ENCODE data around the gene C19orf25. TPM values are rescaled to one million over a fixed set of nuclear protein-coding genes. Genes with fewer than 3 reads are reported as not detected.

Gene C19orf25
- polyA plus RNA-seq, 1 of the 3 experiments (the other 2 are of a cell fraction): 25.3 TPM

DNA sequence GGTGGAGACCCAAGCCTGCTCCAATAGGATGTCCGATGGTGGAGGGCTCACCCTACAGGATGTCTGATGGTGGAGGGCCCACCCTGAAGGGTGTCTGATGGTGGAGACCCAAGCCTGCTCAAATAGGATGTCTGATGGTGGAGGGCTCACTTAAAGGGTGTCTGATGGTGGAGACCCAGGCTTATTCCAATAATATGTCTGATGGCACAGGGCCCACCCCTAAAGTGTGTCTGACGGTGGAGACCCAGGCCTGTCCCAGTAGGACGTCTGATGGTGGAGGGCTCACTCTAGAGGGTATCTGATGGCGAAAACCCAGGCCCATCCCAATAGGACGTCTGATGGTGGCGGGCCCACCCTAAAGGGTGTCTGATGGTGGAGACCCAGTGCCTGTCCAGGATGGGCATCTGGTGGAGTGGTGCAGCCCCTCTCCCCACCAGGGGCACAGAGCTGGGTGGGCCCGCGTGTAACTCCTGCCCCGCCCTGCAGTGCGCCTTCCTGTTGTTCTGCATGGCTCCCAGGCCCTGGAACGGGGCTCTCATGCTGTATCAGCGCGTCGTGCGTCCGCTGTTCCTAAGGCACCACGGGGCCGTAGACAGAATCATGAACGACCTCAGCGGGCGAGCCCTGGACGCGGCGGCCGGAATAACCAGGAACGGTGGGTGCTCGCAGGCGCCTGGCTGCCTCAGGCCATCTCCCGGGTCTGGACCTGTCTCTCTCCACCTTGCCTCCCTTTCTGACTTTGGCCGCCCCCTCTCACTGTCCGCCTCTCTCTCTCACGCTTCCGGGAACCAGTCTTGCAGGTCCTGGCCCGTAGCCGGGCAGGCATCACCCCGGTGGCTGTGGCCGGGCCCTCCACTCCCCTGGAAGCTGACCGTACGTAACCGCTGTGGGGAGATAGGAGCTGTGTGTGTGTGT is 17.0 kb upstream of the C19orf25 start:
- Histone ChIP-seq H3K4me2 (no peak overlapping the region), H3K9me2 (no peaks in the 10 kb centered on the region), H4K20me1 (ENCODE audit: insufficient read depth) (no peaks in the 10 kb centered on the region), H3K4me1 (ENCODE audit: control insufficient read depth in 1 of 2, insufficient read depth in 2 of 2, low read depth in 1 of 2, low read length in 1 of 2) (peaks cover 0 to 11% of the 10 kb centered on the region in 2 experiments; a peak in 1 of 4 replicates), H3K4me3 (ENCODE audit: low read depth in 2 of 2, low read length in 1 of 2) (no peak overlapping the region), H3K9ac (no peak overlapping the region), H3K9me3 (no peaks in the 10 kb centered on the region), H3K36me3 (replicated peaks in 1 of 2; ENCODE audit: control insufficient read depth in 1 of 2, insufficient read depth in 2 of 2, low read length in 1 of 2) (no peaks in the 10 kb centered on the region), H3F3A (replicated peaks; ENCODE audit: insufficient read depth) (peaks cover under 1% of the 10 kb centered on the region), H3K27ac (ENCODE audit: low read depth in 2 of 2, low read length in 1 of 2) (no peak overlapping the region), H2AFZ (ENCODE audit: low read depth) (no peak overlapping the region), H3K27me3 (ENCODE audit: insufficient read depth) (no peaks in the 10 kb centered on the region), H3K79me2 (ENCODE audit: insufficient read depth) (no peaks in the 10 kb centered on the region)
- ChIA-PET POLR2A (no interaction called here), CTCF (no interaction called here)
- WGBS (ENCODE audit: low lambda C conversion rate): 92% methylated on average over 34 of the region's 40 CpGs
- TF ChIP-seq, protein P1, sequence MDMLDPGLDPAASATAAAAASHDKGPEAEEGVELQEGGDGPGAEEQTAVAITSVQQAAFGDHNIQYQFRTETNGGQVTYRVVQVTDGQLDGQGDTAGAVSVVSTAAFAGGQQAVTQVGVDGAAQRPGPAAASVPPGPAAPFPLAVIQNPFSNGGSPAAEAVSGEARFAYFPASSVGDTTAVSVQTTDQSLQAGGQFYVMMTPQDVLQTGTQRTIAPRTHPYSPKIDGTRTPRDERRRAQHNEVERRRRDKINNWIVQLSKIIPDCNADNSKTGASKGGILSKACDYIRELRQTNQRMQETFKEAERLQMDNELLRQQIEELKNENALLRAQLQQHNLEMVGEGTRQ (IDR thresholded peaks at IDR 0.05; ENCODE audit: borderline replicate concordance, low read depth, low read length): no peak
- TF ChIP-seq TEAD4 (IDR thresholded peaks at IDR 0.05; ENCODE audit: borderline replicate concordance, insufficient read depth): no peak
- no peak for TF ChIP-seq TAF1 (IDR thresholded peaks at IDR 0.05; ENCODE audit: borderline replicate concordance, low read depth, low read length)
- no peak for TF ChIP-seq MEF2A (IDR thresholded peaks at IDR 0.05; ENCODE audit: borderline replicate concordance, low read depth)
- TF ChIP-seq GABPA (IDR thresholded peaks at IDR 0.05; ENCODE audit: low read depth): no peak
- TF ChIP-seq CHD2 (IDR thresholded peaks at IDR 0.05; ENCODE audit: low read length, partially characterized antibody): no peak
- TF ChIP-seq, protein P2, sequence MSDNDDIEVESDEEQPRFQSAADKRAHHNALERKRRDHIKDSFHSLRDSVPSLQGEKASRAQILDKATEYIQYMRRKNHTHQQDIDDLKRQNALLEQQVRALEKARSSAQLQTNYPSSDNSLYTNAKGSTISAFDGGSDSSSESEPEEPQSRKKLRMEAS (IDR thresholded peaks at IDR 0.05; ENCODE audit: low read depth): no peak
- TF ChIP-seq, protein P3, sequence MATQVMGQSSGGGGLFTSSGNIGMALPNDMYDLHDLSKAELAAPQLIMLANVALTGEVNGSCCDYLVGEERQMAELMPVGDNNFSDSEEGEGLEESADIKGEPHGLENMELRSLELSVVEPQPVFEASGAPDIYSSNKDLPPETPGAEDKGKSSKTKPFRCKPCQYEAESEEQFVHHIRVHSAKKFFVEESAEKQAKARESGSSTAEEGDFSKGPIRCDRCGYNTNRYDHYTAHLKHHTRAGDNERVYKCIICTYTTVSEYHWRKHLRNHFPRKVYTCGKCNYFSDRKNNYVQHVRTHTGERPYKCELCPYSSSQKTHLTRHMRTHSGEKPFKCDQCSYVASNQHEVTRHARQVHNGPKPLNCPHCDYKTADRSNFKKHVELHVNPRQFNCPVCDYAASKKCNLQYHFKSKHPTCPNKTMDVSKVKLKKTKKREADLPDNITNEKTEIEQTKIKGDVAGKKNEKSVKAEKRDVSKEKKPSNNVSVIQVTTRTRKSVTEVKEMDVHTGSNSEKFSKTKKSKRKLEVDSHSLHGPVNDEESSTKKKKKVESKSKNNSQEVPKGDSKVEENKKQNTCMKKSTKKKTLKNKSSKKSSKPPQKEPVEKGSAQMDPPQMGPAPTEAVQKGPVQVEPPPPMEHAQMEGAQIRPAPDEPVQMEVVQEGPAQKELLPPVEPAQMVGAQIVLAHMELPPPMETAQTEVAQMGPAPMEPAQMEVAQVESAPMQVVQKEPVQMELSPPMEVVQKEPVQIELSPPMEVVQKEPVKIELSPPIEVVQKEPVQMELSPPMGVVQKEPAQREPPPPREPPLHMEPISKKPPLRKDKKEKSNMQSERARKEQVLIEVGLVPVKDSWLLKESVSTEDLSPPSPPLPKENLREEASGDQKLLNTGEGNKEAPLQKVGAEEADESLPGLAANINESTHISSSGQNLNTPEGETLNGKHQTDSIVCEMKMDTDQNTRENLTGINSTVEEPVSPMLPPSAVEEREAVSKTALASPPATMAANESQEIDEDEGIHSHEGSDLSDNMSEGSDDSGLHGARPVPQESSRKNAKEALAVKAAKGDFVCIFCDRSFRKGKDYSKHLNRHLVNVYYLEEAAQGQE (IDR thresholded peaks at IDR 0.05; ENCODE audit: low read depth, low read length): no peak
- TF ChIP-seq YY1 (IDR thresholded peaks at IDR 0.05; ENCODE audit: low read depth): no peak
- no peak for TF ChIP-seq MXI1 (IDR thresholded peaks at IDR 0.05; ENCODE audit: low read depth, low read length)
- TF ChIP-seq SMC3 (IDR thresholded peaks at IDR 0.05; ENCODE audit: low read depth, low read length): no peak
- no peak for TF ChIP-seq POLR2AphosphoS5 (IDR thresholded peaks at IDR 0.05; ENCODE audit: low read depth, low read length)
- TF ChIP-seq, protein P4, sequence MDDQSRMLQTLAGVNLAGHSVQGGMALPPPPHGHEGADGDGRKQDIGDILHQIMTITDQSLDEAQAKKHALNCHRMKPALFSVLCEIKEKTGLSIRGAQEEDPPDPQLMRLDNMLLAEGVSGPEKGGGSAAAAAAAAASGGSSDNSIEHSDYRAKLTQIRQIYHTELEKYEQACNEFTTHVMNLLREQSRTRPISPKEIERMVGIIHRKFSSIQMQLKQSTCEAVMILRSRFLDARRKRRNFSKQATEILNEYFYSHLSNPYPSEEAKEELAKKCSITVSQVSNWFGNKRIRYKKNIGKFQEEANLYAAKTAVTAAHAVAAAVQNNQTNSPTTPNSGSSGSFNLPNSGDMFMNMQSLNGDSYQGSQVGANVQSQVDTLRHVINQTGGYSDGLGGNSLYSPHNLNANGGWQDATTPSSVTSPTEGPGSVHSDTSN (IDR thresholded peaks at IDR 0.05): no peak
- TF ChIP-seq, protein P5, sequence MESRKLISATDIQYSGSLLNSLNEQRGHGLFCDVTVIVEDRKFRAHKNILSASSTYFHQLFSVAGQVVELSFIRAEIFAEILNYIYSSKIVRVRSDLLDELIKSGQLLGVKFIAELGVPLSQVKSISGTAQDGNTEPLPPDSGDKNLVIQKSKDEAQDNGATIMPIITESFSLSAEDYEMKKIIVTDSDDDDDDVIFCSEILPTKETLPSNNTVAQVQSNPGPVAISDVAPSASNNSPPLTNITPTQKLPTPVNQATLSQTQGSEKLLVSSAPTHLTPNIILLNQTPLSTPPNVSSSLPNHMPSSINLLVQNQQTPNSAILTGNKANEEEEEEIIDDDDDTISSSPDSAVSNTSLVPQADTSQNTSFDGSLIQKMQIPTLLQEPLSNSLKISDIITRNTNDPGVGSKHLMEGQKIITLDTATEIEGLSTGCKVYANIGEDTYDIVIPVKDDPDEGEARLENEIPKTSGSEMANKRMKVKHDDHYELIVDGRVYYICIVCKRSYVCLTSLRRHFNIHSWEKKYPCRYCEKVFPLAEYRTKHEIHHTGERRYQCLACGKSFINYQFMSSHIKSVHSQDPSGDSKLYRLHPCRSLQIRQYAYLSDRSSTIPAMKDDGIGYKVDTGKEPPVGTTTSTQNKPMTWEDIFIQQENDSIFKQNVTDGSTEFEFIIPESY (IDR thresholded peaks at IDR 0.05; ENCODE audit: borderline replicate concordance, low read depth): no peak
- no peak for DNase-seq

All from SK-N-SH (cell line).